Ovary (tissue), 9 donors: ENCODE measurements around the gene LUM. TPM values are rescaled to one million over a fixed set of nuclear protein-coding genes. Genes with fewer than 3 reads are reported as not detected.

Experiments used
- DNase-seq, 5 donors: peaks; one replicate each; pipeline ENCODE4 v3.0.0-alpha.2; 2019 to 2020
- H3K27ac ChIP-seq, 2 donors: fragments of 200-600 bp; one replicate each; pipeline versions ENCODE4 v1.5.1 to v1.8.0; 2019 to 2022
- H3K27me3 ChIP-seq: fragments of 200-600 bp; one replicate; pipeline ENCODE4 v1.8.0; 2022
- H3K36me3 ChIP-seq: fragments of 200-600 bp; sonication (generic); one replicate; pipeline ENCODE4 v1.5.1; 2019
- H3K4me1 ChIP-seq: one replicate; pipeline ENCODE4 v1.8.1; 2013; ENCODE audit warnings: mild to moderate bottlenecking, moderate library complexity; ENCODE audit not compliant: insufficient read depth
- H3K4me3 ChIP-seq: fragments of 200-600 bp; sonication (generic); one replicate; pipeline ENCODE4 v1.5.1; 2017
- H3K9me3 ChIP-seq, 2 donors: fragments of 200-600 bp in 1 of 2; sonication (generic) in 1 of 2; one replicate each; pipeline versions ENCODE4 v1.5.1 to v1.8.1; 2013 to 2019; ENCODE audit warnings: mild to moderate bottlenecking in 1 of 2, moderate library complexity in 1 of 2
- EP300 ChIP-seq: sonication (generic); formaldehyde crosslinking; IDR thresholded peaks from one replicate; pipeline ENCODE4 v1.6.1; 2017; ENCODE audit warnings: antibody characterized with exemption
- POLR2A ChIP-seq: fragments of 450-650 bp; IDR thresholded peaks from one replicate; pipeline ENCODE4 v1.6.1; 2017; ENCODE audit warnings: antibody characterized with exemption, mild to moderate bottlenecking, moderate library complexity
- WGBS, 3 donors: extraction: QIAGEN DNeasy Blood & Tissue Kit in 1 of 3; methylation state at CpG; one replicate each; pipeline versions ENCODE4 v1.1.5 to v1.1.7; 2013 to 2017; 5-methylcytosine and 5-hydroxymethylcytosine counted together
- intact Hi-C, 4 donors: fragments of 100-400 bp; cut with DNase I; formaldehyde crosslinking; loops; one replicate each; pipeline versions ENCODE4 v1.11.0 to v1.15.1; 2022 to 2023
- polyA plus RNA-seq, 2 donors: library from polyadenylated mRNA; stranded (reverse); fragments of 200-250 nt in 1 of 2; fragments of 350-450 nt in 1 of 2; fragmentation: Illumina TruSeq in 1 of 2; extraction: RNeasy Lipid Tissue Mini Kit (QIAGEN cat#74804) in 1 of 2; gene quantifications; one replicate each; pipeline ENCODE4 v1.2.3, GENCODE V29; 2013 to 2014
- total RNA-seq, 7 donors: library from RNA; depleted of rRNA in 2 of 7; stranded (reverse); fragments of >200 nt in 2 of 7; fragmentation: NEBNext Ultra II Directional in 3 of 7; extraction: Animal tissue kit (Norgen Biotek cat#: 25700) in 3 of 7; gene quantifications; one replicate each; pipeline versions ENCODE4 v1.1.0 to v1.2.4, GENCODE V29; 2016 to 2023
- TF ChIP-seq, protein P1 (sequence below), 3 donors: fragments of 450-650 bp in 2 of 3; fragments of 200-600 bp in 1 of 3; IDR thresholded peaks; one replicate each; pipeline versions ENCODE4 v1.5.1 to v1.8.0; 2016 to 2022; ENCODE audit warnings: antibody characterized with exemption in 3 of 3, mild to moderate bottlenecking in 1 of 3
- donor health status: DM: no; HTN: no; CAD: no; lungs with moderate emphysema.
- donor health status: DM: no; HTN: no; CAD: no.
- donor health status: Bipolar disorder and iron deficiency.
- donor health status: DM: yes; HTN: yes; CAD: no.
- donor health status: DM: no; HTN: no; CAD: no.
- donor health status: DM: yes; HTN: yes; CAD: no.

LUM gene
- total and polyA plus RNA-seq, 9 donors: 122 to 663 (median 343) TPM

DNA sequence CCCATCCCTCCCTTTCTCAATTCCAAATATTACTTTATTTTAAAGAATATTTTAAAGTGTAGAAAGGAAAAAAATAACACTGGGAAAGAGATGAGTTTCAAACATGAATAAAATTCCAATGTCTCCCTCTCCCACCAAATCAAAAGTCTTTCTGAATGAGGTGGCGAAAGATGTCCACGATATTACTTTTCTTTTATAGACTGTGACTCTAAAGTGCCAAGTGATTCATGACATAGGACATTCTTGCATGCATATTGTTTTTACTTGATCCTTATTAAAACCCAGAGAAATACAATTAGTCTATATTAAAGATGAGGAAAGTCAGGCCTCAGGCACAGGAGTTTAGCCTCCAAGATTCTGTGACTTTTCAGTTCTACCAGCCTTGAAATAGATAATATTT is 16.0 kb upstream of the LUM start:
- H3K27ac ChIP-seq: no peak overlapping the region
- no peaks in the 10 kb centered on the region for H3K4me1 ChIP-seq
- H3K36me3 ChIP-seq: no peaks in the 10 kb centered on the region
- 88 to 92% (median 91%) methylated on average over 2 of the region's 2 CpGs for WGBS, 3 donors
- H3K27me3 ChIP-seq: no peaks in the 10 kb centered on the region
- H3K4me3 ChIP-seq: no peak overlapping the region
- intact Hi-C loops: no loop called here
- no peaks in the 10 kb centered on the region for H3K9me3 ChIP-seq
- TF ChIP-seq POLR2A (no peak), EP300 (no peak)
- TF ChIP-seq, protein P1, sequence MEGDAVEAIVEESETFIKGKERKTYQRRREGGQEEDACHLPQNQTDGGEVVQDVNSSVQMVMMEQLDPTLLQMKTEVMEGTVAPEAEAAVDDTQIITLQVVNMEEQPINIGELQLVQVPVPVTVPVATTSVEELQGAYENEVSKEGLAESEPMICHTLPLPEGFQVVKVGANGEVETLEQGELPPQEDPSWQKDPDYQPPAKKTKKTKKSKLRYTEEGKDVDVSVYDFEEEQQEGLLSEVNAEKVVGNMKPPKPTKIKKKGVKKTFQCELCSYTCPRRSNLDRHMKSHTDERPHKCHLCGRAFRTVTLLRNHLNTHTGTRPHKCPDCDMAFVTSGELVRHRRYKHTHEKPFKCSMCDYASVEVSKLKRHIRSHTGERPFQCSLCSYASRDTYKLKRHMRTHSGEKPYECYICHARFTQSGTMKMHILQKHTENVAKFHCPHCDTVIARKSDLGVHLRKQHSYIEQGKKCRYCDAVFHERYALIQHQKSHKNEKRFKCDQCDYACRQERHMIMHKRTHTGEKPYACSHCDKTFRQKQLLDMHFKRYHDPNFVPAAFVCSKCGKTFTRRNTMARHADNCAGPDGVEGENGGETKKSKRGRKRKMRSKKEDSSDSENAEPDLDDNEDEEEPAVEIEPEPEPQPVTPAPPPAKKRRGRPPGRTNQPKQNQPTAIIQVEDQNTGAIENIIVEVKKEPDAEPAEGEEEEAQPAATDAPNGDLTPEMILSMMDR (IDR thresholded peaks at IDR 0.05): no peak
- DNase-seq: no peak

DNA sequence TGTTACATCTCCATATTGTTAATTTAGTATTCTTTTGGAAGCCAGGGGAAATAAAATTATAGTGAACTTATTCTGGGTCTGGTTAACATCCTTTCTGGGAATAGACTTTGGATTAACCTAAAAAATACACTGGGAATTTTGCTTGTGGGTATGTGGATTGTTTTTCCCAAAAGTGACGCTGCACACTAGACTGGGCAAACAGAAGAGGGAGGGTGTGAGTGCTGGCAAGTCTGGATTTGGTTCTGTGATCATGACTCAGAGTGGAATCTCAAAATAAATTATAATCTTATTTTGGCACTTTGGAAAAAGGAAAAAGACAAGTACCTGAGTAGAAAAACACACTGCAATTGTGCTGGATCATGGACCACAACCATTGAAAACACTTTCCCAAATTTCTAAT is 15.2 kb upstream of the LUM start:
- Histone ChIP-seq H3K27ac (no peak overlapping the region), H3K4me3 (no peak overlapping the region), H3K4me1 (no peaks in the 10 kb centered on the region), H3K9me3 (no peaks in the 10 kb centered on the region), H3K36me3 (no peaks in the 10 kb centered on the region), H3K27me3 (no peaks in the 10 kb centered on the region)
- peak in 2 of 5 donors; percentile 22 to 36 for DNase-seq
- TF ChIP-seq POLR2A (no peak), EP300 (no peak)
- TF ChIP-seq, protein P1 (IDR thresholded peaks at IDR 0.05): no peak
- whole genome bisulfite sequencing, 3 donors: 18 to 36% (median 35%) methylated on average over 1 of the region's 1 CpG
- intact Hi-C loops: no loop called here

GRCh38 chr12:91123236-91123916 is 12.1 kb upstream of the LUM start:
- peaks cover 4% of the 10 kb centered on the region for H3K4me1 ChIP-seq
- H3K4me3 ChIP-seq: no peak overlapping the region
- TF ChIP-seq, protein P1 (IDR thresholded peaks at IDR 0.05): no peak
- TF ChIP-seq EP300 (no peak), POLR2A (no peak)
- DNase-seq: no peak
- no peak overlapping the region for H3K27ac ChIP-seq
- no peaks in the 10 kb centered on the region for H3K27me3 ChIP-seq
- no peaks in the 10 kb centered on the region for H3K36me3 ChIP-seq
- 91 to 94% (median 94%) methylated on average over 5 of the region's 5 CpGs for WGBS, 3 donors
- H3K9me3 ChIP-seq: no peaks in the 10 kb centered on the region
- intact Hi-C loops: no loop called here

DNA sequence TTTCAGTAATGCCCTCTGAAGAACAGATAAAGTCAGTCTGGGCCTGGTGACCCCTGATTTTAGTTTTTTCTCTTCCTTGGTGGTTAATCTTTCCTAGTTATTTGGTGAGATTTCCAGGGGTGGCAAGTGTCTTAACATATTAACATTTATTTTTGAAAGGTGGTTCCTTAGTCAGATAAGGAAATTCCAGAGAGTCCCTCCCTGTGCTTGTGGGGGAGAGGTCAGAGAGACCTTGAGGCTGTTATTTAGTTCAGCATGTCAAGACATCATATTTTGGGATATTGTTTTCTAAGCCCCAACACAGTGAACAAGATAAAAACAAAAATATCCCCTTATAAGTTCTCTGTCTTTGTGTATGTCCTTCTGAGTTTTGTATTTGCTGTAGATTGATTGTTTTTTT is 9.5 kb upstream of the LUM start:
- intact Hi-C loops: no loop called here
- no peak for TF ChIP-seq POLR2A
- TF ChIP-seq EP300: no peak
- TF ChIP-seq, protein P1 (IDR thresholded peaks at IDR 0.05): no peak
- H3K27ac ChIP-seq: no peak overlapping the region
- no peaks in the 10 kb centered on the region for H3K9me3 ChIP-seq
- DNase-seq: no peak
- no peaks in the 10 kb centered on the region for H3K27me3 ChIP-seq
- no peak overlapping the region for H3K4me3 ChIP-seq
- peaks cover 4% of the 10 kb centered on the region for H3K4me1 ChIP-seq
- H3K36me3 ChIP-seq: no peaks in the 10 kb centered on the region
